Stimulated activated CD4-positive, alpha-beta T cell treated with anti-CD3 and anti-CD28 coated beads, Interleukin-4, amount 100 ng/mL, for 48 hours (primary cell): ENCODE results near the gene SECTM1.
A peak's percentile ranks its signal among the peaks of the same experiment; 100 is the strongest.

ENCODE experiments used
- DNase-seq, 2 donors: peaks; one replicate each; pipeline ENCODE4 v3.0.0-alpha.2; 2020; ENCODE audit warnings: low read depth in 2 of 2

Gene SECTM1

GRCh38 chr17:82281076-82281475 lies 52.5 kb downstream of the SECTM1 start:
- no peak for DNase-seq

- no peak for DNase-seq
Measured at GRCh38 chr17:82280537-82280936, 53.0 kb downstream of the SECTM1 start.

- DNase-seq = no peak
Measured at GRCh38 chr17:82278786-82279391, 54.7 kb downstream of the SECTM1 start.

- no peak for DNase-seq
Measured at GRCh38 chr17:82278308-82278707, 55.3 kb downstream of the SECTM1 start.

DNA sequence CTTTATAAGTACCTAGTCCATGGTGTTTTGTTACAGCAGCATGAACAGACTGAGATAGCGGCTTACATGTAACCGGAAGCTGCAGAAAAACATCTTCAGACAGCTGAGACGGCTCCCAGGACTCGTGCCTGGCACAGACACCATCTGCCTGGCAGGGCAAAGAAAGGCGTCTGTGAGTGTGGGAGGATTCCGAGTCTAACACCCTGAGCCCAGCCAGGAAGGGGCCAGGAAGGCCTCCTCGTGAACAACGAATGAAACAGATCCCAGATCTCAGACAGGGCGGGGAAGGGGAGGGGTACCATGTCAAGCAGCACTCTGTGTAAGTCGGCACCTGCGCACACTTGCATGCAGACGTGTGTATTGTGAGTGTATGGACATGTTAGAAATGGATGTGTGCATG lies 55.7 kb downstream of the SECTM1 start:
- no peak for DNase-seq

- no peak for DNase-seq
Measured at GRCh38 chr17:82276938-82277337, 56.6 kb downstream of the SECTM1 start.

DNA sequence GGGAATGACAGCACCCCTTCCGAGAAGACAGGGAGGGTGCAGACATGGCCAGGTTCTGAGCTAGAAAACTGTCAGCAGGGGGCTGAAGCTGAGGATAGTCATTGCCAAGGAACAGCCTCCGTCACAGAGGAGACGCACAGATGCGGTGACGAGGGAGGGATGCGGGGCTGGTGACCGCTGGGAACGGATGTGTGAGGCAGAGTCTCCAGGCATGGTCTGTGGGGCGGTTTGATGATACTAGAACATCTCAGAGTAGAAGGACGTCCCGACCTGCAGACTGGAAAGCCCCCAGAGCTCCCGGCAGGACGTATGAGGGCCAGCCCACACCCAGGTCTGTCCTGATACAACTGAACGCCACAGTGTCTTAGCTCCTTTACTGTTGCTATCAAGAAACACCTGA lies 58.2 kb downstream of the SECTM1 start:
- no peak for DNase-seq

GRCh38 chr17:82274134-82275020 lies 59.2 kb downstream of the SECTM1 start:
- DNase-seq = no peak

- peak; percentile 89 to 92 for DNase-seq
Measured at GRCh38 chr17:82273327-82274133, 60.0 kb downstream of the SECTM1 start, which contains the start of gene CSNK1D. Gene CSNK1D (minus strand): TSS chr17:82273700. CDS start chr17:82273381, 319 bp downstream.

DNA sequence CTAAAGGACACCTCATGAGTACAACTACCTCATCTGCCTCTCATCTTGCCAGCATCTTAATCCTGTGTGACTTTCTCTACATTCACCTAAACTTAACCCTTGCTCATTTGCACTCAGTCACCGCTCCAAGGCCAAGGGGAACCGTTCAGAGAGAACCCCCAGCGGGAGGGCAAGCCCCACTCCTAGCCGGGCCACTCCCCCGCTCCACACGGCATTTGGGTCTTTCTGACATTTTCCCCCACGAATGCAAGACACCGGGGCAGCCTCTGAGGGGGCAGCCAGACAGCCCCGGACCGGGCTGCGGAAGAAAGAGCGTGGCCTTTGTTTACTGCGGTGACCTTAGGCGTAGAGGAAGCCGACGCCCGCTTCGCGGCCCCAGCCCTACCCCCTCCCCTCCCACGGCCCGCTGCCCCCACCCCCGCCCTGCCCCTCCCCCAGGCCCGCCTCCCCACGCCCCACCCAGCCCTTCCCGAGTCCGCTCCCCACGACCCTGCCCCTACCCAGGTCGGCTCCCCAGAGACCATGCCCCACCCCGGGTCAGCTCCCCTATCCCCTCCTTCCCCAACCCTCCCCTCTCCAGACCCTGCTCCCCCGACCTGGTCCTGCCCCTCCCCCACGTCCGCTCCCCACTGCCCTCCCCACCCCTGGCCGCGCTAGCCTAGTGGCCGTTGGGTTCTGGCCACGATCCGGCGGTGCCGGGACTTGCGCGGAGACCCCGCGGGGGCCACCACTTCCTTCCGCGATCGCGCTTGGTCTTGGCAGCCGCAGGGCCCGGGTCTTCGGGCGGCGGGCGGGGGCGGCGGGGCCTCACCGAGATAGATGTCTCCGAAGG lies 60.9 kb downstream of the SECTM1 start:
- no peak for DNase-seq

- no peak for DNase-seq
Measured at GRCh38 chr17:82271401-82271800, 62.2 kb downstream of the SECTM1 start.
